ENCODE measurements around the gene GIPR.

DNA sequence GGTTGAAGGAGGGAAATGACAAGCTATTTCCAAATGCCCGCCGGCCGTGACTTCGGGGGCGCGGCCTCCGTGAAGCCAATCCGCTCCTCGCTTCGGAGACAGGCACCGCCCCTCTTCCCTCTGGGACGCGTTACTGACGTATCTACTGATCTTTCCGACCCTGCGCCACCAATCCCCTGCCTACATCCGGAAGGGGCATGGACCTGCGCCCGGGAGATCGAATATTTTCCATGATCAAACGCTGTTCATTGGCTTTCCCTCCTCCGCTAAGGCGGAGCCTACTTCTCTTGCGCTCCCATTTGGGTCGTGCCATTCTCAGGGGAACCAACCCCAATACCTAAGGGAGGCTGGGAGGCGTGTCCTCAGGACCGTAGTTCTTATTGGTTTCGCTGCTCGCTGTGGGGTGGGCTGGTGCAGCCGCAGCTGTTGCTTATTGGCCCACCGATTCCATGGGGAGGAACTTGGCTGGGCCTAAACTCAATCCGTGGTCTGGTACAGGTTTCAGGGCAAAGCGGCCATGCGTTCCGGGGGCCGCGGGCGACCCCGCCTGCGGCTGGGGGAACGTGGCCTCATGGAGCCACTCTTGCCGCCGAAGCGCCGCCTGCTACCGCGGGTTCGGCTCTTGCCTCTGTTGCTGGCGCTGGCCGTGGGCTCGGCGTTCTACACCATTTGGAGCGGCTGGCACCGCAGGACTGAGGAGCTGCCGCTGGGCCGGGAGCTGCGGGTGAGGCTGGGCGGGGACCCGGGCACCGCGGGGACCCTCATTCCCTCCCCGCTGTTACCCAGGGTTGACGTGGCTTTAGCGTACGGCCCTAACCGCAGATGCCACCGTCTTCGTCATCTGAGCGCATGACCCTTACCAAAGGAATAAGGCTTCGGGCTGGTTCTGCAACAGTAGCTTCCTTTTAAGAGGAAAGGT is 24.4 kb downstream of the GIPR start, which contains the start of gene QPCTL:
- TF ChIP-seq, protein P1, sequence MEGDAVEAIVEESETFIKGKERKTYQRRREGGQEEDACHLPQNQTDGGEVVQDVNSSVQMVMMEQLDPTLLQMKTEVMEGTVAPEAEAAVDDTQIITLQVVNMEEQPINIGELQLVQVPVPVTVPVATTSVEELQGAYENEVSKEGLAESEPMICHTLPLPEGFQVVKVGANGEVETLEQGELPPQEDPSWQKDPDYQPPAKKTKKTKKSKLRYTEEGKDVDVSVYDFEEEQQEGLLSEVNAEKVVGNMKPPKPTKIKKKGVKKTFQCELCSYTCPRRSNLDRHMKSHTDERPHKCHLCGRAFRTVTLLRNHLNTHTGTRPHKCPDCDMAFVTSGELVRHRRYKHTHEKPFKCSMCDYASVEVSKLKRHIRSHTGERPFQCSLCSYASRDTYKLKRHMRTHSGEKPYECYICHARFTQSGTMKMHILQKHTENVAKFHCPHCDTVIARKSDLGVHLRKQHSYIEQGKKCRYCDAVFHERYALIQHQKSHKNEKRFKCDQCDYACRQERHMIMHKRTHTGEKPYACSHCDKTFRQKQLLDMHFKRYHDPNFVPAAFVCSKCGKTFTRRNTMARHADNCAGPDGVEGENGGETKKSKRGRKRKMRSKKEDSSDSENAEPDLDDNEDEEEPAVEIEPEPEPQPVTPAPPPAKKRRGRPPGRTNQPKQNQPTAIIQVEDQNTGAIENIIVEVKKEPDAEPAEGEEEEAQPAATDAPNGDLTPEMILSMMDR (IDR thresholded peaks at IDR 0.05) = peak in 1 of 5 experiments; percentile 14
- TF ChIP-seq POLR2A (IDR thresholded peaks at IDR 0.05) = peak; percentile 43 to 78

Data from tibial nerve (tissue), 3 donors.